GM18505 (cell line): ENCODE results near the gene GPR142.

Source experiments
- ATAC-seq: cut with Tn5 transposase; IDR thresholded peaks from one replicate; pipeline ENCODE4 v1.9.1; 2021; ENCODE audit not compliant: unreplicated experiment
- POLR2A ChIP-seq: IDR thresholded peaks from 4 replicates; pipeline ENCODE4 v1.6.1; 2011; ENCODE audit warnings: borderline replicate concordance; ENCODE audit not compliant: insufficient read depth, insufficient read length; ENCODE audit errors: extremely low read depth

GPR142 gene

GRCh38 chr17:74336307-74336706 lies 31.0 kb upstream of the GPR142 start:
- TF ChIP-seq POLR2A, result no peak
- ATAC-seq, result no peak

- no peak for TF ChIP-seq POLR2A
- ATAC-seq, result no peak
Observed at GRCh38 chr17:74337834-74338500, 29.3 kb upstream of the GPR142 start.

DNA sequence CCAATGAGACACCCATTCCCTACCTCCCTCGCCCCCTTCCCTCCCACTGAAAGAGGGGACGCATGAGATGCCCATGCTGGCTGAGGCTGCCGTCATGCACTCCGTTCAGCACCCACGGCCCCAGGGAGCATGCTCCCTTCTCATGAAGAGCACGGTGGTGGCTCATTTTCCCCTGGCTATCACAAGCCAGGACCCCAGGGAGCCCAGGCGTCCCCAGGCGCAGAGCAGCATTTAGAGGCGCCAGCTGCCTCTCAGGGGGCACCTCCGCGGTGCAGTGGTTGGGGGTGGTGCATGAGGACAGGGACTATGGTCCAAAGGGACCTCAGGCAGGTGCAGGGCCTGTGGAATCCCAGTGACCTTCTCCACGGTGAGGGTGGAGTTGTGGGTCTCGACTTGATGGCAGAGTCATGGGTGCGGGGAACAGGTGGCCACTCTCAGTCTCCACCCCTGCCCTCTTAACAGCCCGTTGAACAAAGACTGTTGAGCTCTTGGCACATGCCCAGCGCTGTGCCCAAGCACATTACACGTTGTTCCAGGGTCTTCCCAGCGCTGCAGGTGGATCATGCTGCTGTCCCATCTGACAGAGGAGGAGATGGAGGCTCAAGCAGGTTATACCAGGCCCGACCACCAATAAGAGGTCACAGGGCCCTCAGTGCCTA lies 27.6 kb upstream of the GPR142 start:
- no peak for ATAC-seq
- TF ChIP-seq POLR2A, result no peak

- no peak for TF ChIP-seq POLR2A
- ATAC-seq, result no peak
Observed at GRCh38 chr17:74340470-74341023, 26.8 kb upstream of the GPR142 start.

DNA sequence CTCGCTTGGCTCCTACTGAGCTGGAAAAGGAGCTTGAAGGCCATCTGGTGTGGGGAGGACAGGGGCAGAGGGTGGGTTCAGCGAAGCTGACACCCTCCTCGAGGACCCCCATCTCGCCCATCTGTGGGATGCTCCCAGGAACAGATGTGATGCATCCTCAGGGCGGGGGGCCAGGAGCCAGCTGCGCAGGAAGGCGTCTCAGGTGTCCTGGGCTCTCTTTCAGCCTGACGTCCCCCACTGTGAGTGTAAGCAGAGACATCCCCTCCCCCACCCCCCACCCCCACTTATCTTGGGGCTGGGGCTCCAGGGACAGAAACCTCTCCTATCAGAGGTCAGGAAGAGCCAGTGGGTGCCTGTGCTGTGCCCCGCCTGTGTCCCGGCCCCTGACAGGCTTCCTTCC lies 25.1 kb upstream of the GPR142 start:
- ATAC-seq, result no peak
- TF ChIP-seq POLR2A, result no peak

- ATAC-seq, result no peak
- no peak for TF ChIP-seq POLR2A
Observed at GRCh38 chr17:74343121-74343520, 24.2 kb upstream of the GPR142 start.

- no peak for TF ChIP-seq POLR2A
- ATAC-seq, result no peak
Observed at GRCh38 chr17:74343526-74344284, 23.6 kb upstream of the GPR142 start.

GRCh38 chr17:74344658-74345057 lies 22.6 kb upstream of the GPR142 start:
- TF ChIP-seq POLR2A, result no peak
- ATAC-seq, result no peak

- no peak for TF ChIP-seq POLR2A
Observed at GRCh38 chr17:74345433-74346241, 21.7 kb upstream of the GPR142 start.

DNA sequence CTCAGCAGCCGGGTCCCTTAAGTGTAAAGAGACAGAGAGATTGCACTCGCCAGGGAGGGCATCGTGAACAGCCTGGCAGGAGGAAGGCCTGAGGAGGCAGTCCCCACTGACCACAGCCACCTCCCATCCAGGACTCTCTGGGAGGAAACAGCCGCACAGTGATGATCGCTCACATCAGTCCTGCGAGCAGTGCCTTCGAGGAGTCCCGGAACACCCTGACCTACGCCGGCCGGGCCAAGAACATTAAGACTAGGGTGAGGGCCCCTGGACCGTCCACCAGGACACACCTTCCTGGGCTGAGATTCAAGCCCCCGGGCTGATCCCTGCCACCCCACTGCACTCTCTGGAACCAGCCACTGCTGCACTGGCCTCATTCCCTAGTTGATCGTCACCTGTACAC lies 19.7 kb upstream of the GPR142 start:
- no peak for ATAC-seq
- TF ChIP-seq POLR2A, result no peak

More at GRCh38 chr17:74345433-74346241, 21.7 kb upstream of the GPR142 start:
- ATAC-seq, result no peak

GRCh38 chr17:74349120-74349519 lies 18.2 kb upstream of the GPR142 start:
- no peak for TF ChIP-seq POLR2A
- no peak for ATAC-seq

GRCh38 chr17:74350486-74350885 lies 16.8 kb upstream of the GPR142 start:
- no peak for TF ChIP-seq POLR2A
- ATAC-seq, result no peak

- no peak for ATAC-seq
- TF ChIP-seq POLR2A, result no peak
Observed at GRCh38 chr17:74351552-74352210, 15.6 kb upstream of the GPR142 start.

DNA sequence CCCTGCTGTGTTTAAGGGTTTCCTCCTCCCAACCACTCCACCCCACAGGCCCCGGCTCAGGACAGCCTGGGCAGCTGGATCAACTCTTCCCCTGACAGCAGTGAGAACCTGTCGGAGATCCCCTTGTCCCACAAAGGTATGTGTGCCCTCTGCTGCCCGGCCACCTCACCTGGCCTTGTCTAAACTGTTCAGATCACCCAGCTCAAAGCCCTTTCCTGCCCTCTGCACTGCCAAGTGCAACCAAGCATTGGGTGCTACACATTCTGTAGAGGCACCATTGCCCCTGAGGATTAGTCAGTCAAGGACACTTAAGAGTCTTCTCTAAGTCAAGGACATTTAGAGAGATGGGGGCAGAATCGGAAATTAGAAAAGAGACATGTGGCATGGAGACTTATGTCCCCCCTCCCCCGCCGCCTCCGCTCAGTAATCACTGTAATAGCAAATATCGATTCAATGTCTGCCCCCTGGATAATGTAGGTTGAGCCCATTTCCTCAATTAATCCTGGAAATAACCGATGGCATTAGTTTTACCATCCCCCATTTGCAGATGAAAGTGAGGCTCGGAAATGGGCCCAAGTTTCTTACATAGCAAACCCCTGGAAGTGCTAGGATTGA lies 13.8 kb upstream of the GPR142 start:
- no peak for ATAC-seq
- no peak for TF ChIP-seq POLR2A
